LNCAP (cell line): ENCODE data around the gene NAPG.

ENCODE experiments used
- CTCF ChIP-seq: fragments of 450-650 bp; IDR thresholded peaks from 2 replicates; pipeline ENCODE4 v1.5.1; 2017; ENCODE audit warnings: mild to moderate bottlenecking

NAPG gene

GRCh38 chr18:10590412-10590811, 64.6 kb downstream of the NAPG start:
- no peak for TF ChIP-seq CTCF

GRCh38 chr18:10591896-10592295, 66.1 kb downstream of the NAPG start:
- no peak for TF ChIP-seq CTCF
